ENCODE results near the gene CLCN6. TPM values are rescaled to one million over a fixed set of nuclear protein-coding genes. Genes with fewer than 3 reads are reported as not detected.
A peak's percentile ranks its signal among the peaks of the same experiment; 100 is the strongest.

CLCN6 gene
- total and polyA plus RNA-seq, 12 donors: 12.0 to 29.2 (median 23.5) TPM

DNA sequence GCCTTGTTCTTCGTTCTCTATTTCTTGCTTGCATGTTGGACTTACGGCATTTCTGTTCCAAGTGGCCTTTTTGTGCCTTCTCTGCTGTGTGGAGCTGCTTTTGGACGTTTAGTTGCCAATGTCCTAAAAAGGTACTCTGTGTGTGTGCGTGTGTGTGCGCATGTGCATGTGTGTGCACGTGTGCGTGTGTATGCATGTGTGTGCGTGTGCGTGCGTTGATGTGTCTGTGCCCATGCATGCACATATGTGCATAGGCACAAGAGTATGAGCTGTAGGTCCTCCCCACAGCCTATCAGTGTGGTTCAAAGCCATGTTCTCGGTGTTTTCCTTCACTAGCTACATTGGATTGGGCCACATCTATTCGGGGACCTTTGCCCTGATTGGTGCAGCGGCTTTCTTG, 27.9 kb downstream of the CLCN6 start:
- H3K27ac ChIP-seq: no peak overlapping the region
- H3K4me3 ChIP-seq: no peak overlapping the region
- no peak for DNase-seq
- TF ChIP-seq, protein P1, sequence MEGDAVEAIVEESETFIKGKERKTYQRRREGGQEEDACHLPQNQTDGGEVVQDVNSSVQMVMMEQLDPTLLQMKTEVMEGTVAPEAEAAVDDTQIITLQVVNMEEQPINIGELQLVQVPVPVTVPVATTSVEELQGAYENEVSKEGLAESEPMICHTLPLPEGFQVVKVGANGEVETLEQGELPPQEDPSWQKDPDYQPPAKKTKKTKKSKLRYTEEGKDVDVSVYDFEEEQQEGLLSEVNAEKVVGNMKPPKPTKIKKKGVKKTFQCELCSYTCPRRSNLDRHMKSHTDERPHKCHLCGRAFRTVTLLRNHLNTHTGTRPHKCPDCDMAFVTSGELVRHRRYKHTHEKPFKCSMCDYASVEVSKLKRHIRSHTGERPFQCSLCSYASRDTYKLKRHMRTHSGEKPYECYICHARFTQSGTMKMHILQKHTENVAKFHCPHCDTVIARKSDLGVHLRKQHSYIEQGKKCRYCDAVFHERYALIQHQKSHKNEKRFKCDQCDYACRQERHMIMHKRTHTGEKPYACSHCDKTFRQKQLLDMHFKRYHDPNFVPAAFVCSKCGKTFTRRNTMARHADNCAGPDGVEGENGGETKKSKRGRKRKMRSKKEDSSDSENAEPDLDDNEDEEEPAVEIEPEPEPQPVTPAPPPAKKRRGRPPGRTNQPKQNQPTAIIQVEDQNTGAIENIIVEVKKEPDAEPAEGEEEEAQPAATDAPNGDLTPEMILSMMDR (IDR thresholded peaks at IDR 0.05): no peak
- TF ChIP-seq POLR2A (IDR thresholded peaks at IDR 0.05): no peak
- WGBS, 4 donors: 91 to 93% (median 93%) methylated on average over 13 of the region's 13 CpGs
- no peaks in the 10 kb centered on the region for H3K27me3 ChIP-seq
- peaks cover 0 to 95% of the 10 kb centered on the region in 2 donors for H3K36me3 ChIP-seq (replicated peaks in 1 of 2)
- no peaks in the 10 kb centered on the region for H3K4me1 ChIP-seq (replicated peaks in 1 of 2)
- no peaks in the 10 kb centered on the region for H3K9me3 ChIP-seq (replicated peaks in 1 of 3)
- intact Hi-C loops (cut with DNase I): no loop called here

- WGBS, 4 donors: 89 to 95% (median 94%) methylated on average over 19 to 28 of the region's 28 CpGs
- no peaks in the 10 kb centered on the region for H3K27me3 ChIP-seq
- no peak for DNase-seq
- H3K4me1 ChIP-seq (replicated peaks in 1 of 2): no peaks in the 10 kb centered on the region
- TF ChIP-seq POLR2A (IDR thresholded peaks at IDR 0.05): no peak
- TF ChIP-seq, protein P1 (IDR thresholded peaks at IDR 0.05): no peak
- no peaks in the 10 kb centered on the region for H3K9me3 ChIP-seq (replicated peaks in 1 of 3)
- intact Hi-C loops (cut with DNase I): loop anchor here (2.0 to 5.0 kb wide), 2 partner anchors 57 to 62 kb away; no protein-coding TSS in a partner anchor
- H3K4me3 ChIP-seq: no peak overlapping the region
- no peak overlapping the region for H3K27ac ChIP-seq
- H3K36me3 ChIP-seq (replicated peaks in 1 of 2): peaks cover 0 to 98% of the 10 kb centered on the region in 2 donors
These were observed 29.6 kb downstream of the CLCN6 start for GRCh38 chr1:11835441-11836225.

- Histone ChIP-seq H3K36me3 (replicated peaks in 1 of 2) (peaks cover 0 to 99% of the 10 kb centered on the region in 2 donors), H3K4me3 (no peak overlapping the region)
- intact Hi-C loops (cut with DNase I): loop anchor here (2.0 to 5.0 kb wide), 2 partner anchors 56 to 60 kb away; no protein-coding TSS in a partner anchor
These were observed 31.2 kb downstream of the CLCN6 start for GRCh38 chr1:11836955-11837766.

More at GRCh38 chr1:11836955-11837766, 31.2 kb downstream of the CLCN6 start:
- Histone ChIP-seq H3K4me1 (replicated peaks in 1 of 2) (peaks cover 0 to 2% of the 10 kb centered on the region in 2 donors), H3K27me3 (no peaks in the 10 kb centered on the region), H3K27ac (no peak overlapping the region), H3K9me3 (replicated peaks in 1 of 3) (no peaks in the 10 kb centered on the region)
- DNase-seq: peak in 1 of 7 donors; percentile 16
- 71 to 85% (median 83%) methylated on average over 30 to 36 of the region's 36 CpGs for WGBS, 4 donors
- TF ChIP-seq, protein P1 (IDR thresholded peaks at IDR 0.05): no peak

All from adrenal gland (tissue), 12 donors.